GM21381 (cell line): ENCODE results near the gene JDP2.

Experiments used
- ATAC-seq: cut with Tn5 transposase; IDR thresholded peaks from one replicate; pipeline ENCODE4 v1.9.1; 2021; ENCODE audit warnings: mild to moderate bottlenecking, moderate library complexity; ENCODE audit not compliant: unreplicated experiment

Gene JDP2

DNA sequence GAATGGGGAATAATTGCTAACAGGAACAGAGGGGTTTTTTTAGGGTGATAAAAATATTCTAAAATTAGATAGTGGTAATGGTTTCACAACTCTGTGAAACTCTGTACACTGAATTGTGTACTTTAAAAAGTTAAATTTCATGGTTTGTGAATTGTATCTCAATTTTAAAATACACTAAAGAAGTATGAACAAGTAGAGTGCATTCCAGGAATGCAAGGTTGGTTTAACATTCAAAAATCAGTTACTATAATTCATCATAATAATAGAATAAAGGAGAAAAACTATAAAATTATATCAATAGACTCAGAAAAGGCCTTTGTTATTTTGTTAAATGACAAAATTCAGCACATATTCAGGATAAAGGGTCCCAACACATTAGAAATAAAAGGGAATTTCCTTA, 83.4 kb downstream of the JDP2 start:
- ATAC-seq = no peak

DNA sequence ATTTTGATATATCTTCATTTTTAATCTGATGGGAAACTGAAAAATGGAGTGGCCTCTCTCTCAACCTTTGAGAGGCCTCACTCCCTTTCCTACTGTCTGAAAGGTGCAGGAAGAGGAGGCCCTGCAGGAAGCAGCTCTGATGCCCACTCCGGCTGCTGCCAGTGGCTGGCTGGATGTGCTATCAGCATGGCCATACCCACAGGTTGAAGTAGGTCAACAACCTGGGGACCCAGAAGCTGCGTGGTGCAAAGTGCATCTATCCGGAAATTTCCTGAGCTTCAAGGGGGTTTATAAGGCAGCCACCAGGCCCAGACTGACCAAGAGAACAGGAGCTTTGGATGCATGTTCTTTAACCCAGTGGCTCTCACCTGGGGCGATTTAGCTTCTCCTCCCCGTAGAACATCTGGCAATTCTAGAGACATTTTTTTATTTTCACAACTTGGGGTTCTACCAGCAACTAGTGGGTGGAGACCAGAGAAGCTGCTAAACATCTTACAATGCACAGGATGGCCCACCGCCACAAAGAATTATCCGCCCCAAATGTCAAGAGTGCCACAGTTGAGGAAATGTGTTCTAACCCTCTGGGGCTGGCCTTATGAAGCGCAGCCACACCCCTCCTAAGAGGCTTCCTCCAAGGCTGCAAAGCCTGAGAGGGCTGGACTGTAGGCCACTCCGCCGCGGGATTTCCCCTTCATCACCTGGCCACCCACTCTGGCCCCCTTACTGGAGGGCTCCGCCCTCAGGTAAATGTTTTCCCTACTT, 86.3 kb downstream of the JDP2 start:
- ATAC-seq = peak; percentile 41

DNA sequence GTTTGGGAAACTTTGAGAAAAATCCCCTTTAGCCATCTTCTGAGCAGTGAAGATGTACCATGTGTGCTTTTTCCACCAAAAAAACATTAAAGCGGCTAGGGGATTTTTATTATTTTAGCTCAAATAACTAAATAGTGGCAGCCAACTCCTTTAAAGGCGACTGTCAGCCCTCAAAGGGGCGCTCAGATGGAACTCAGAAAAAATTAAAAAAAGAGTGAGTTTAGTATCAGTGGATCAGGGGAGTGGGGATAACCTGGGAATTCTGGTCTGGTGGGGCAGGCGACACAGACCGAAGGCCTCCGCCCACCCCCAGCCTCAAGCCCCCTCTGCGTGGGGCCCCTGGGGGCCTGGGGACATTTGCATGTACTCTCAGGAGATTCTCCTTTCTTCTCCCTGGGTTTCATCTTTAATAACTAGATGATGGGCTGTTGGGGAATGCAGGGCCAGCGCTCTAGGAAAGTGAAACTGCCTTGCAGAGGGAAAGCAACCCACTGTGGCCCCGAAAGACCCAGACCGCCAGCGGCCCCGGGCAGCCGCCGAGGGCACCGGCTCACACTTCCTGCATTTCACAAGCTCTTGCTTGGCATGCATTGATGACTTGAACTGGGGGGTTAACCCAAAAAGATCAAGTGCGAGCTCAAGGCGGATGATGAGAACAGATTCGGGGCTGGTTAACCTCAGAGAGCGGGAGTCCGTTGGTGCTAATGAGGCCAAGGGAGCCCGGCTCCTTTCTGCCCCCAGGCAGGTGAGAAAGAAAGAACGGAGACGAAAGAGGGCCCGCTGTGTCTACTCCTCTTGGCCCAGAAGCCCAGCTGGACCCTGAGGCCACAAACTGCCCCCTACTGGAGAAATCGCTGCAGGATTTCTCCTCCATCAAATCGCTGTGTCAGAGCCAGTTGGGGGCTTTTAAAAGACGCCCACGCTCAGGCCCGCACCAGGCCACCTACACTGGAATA, 87.1 kb downstream of the JDP2 start:
- ATAC-seq = peak; percentile 50

DNA sequence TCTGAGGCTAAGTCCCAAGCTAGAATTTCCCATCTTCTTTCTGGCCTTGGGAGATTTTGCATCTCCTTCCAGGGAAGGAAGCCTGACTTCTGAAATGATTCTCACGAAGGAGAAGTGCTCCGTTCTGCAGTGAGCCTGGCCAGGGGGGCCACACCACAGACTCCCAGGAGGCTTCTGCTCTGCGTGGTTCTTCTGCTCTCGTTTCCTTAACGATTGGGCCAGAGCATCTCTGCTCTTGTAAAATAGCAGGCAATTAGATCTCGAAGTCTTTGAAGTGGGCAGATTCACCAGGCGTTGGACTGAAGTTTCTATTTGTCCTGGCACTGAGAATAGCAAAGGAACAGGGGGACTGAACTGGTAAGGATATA, 87.8 kb downstream of the JDP2 start:
- peak; percentile 43 for ATAC-seq

DNA sequence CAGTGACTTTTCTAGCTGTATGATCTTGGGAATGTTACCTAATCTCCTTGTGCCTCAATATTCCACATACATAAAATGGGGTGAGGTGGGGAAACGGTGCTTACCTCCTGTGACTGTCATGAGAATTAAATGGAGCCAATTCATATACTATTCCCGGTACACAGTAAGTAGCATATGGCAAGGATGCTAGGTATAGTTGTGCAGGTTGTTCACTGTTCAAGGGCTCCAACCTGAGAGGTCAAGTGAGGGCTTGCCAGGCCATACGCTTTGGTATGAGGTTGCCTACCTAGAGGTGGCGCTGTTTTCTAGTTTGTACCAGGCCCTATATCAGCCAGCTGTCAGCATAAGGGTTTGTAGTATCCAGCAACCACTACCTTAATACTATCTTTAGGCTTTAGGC, 90.8 kb downstream of the JDP2 start:
- no peak for ATAC-seq

DNA sequence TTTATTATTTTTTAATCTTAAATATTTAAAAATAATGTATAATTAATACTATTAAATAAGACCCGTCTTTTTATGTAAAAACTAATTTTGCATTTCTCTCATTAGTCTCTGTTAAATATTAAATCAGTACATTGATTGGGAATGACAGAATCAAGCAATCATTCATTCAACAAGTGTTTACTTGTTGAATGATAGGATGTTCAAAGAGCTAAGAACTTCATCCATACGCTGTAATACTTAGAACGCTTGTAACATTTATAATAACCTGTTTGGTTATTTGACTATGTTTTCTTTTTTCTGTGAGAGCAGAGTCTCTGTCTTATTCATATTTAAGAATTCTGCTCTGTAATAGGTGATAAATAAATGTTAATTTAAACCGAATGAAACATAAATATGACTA, 91.6 kb downstream of the JDP2 start:
- no peak for ATAC-seq

DNA sequence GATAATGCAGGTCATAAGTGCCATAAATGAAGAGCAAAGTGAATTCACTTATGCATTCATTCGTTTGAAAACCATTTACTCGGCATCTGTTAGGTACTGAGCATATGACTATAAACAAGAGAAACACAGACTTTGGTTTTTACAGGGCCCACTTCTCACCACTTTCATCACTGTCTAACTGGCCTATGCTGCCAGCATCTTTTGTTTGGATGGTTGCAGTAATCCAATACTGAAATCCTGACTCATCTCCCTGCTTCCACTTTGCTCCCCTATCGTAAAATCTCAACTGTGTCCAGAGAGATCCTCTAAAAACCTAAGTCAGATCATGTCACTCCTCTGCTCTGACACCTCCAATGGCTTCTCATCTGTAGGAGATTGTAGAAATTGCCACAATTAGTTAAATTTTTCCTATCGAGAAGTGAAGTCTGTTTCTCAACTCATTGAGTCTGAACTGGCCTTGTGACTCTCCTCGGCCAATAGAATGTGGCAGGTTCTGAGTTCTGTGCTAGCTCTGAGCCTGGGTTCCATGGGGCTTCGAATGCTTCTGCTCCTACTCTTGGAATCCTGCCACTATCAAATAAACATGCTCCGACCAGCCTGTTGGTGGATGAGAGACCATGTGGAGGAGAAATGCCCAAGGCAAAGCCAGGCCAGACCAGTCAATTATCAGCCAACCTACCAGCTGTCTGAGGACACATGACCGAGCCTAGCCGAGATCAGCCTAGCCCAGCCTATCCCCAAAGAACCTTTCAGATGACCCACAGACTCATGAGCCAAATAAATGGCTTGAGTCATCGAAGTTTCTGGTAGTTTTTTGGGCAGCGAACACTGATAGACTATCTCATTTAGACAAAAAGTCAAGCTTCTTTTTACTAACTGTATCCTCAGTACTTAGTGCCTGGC, 92.3 kb downstream of the JDP2 start:
- no peak for ATAC-seq

DNA sequence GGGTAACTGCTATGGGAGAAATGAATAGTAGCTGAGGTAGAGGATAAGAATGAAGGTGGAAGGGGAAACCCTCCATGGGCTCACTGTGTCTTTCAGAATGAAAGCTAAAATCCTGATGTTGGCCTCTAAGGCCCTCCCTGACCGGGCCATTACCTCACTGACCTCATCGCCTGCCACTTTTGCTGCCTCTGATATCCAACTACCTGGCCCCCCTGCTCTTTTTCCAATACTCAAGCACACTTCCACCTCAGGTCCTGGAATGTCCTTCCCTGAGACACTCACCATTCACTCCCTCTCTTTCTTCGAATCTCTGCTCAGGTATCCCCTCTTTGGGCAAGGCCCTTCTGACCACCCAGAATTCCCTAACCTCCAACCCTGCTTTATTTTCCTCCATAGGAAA, 93.0 kb downstream of the JDP2 start:
- ATAC-seq = no peak

DNA sequence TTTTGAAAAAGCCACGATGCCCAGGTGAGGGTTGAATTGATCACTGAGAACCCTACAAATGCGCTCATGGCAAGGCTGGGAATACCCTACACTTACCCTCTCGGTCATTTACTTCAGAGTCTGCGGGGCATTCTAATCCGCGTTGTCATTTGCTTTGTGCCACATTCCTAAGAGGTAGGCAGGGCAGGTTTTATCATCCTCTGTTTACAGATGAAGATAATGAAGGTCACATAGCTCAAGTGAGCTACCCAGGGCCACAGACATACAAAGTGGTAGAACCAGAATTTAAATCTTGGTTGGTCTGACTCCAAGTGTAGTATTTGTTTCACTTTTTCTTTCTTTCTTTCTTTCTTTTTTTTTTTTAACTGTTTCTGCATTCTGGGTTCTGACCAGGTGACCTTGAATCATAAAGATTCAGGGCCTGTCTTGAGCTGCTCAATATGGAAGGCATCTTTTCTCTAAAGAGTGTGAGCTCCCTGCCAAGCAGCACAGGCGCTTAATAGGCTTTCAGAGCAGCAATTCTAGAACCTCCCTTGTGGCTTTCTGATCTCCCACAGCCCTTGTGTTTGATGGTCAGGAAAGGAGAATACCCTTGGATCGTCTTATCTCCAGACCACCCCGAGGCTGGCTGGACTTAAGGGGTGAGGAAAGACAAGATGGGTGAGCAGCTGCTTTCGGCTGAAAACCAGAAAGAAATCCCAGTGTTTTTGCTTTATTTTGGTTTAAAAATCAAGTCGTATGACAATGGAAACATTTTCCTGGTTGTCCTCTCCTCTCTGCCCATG, 93.8 kb downstream of the JDP2 start:
- no peak for ATAC-seq

DNA sequence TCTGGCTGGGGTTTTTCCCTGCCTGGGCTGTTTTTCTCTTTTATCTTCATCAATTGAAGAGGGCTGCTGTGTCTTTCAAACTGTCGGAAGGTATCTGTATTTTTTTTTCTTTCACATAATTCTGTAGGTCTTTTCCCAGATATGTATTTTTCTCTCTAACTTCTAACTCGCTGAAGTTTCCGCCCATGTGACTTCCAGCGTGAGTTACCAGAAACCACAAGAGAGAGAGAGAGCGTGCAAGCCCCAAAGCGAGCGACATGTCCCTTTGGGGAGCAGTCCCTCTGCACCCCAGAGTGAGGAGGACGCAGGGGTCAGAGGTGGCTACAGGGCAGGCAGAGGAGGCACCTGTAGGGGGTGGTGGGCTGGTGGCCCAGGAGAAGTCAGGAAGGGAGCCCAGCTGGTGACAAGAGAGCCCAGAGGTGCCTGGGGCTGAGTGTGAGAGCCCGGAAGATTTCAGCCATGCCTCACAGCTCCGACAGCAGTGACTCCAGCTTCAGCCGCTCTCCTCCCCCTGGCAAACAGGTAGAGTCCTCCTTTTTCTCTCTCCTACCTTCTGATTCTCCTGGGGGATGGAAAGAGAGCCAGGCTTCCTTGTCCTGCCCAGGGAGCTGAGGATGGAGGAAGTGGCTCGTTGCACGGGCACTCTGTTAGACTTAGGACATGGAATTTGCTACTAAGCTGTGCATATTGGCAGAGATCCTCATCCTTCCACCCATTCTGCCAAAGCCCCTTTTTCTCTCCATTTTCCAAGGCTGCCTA, 94.6 kb downstream of the JDP2 start, which contains the start of gene BATF:
TSS of gene BATF (plus strand) at position 246 of the 759 bp plus-strand sequence. CDS start at position 460, 214 bp downstream.
- peak; percentile 56 for ATAC-seq

DNA sequence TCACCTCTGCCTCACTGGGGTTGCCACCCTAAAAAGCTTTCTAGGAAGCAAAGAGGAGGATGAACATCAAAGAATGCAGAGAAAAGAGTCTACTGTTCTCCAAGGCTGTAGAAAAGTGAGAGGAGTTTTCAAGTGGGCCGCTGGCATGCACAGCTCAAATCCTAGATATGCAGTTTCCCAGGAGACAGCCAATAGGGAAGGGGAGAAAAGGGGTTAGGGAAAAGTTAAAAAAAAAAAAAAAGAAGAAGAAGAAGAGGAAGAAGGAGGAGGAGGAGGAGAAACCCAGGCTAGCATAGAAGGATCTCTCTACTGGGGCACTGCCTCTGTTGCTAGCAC, 95.1 kb downstream of the JDP2 start:
- no peak for ATAC-seq
